HG03521 (cell line): Measurements from ENCODE around the gene TIGD4.

Source experiments
- ATAC-seq: cut with Tn5 transposase; IDR thresholded peaks from one replicate; pipeline ENCODE4 v1.9.1; 2021; ENCODE audit warnings: mild to moderate bottlenecking, moderate library complexity; ENCODE audit not compliant: unreplicated experiment

TIGD4 gene

DNA sequence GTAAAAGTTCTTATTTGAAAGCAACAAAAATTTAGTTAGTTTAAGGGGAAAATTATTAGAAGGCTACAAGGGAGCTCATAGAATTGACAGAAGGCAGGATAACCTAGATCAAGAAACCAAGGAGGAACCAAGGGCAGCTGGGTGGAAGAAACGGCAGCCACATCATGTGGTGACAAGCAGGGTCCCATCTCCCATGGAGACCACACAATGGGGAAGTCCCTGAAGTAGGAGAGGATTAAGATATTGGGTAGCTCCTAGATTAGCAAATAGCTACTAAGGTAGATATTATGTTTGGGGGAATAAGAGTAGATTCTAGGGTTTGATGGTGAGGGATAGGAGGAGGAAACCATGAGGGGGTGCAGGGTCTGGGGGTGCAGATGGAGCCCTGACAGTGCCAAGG is 51.7 kb downstream of the TIGD4 start:
- no peak for ATAC-seq

GRCh38 chr4:152724494-152724893 is 55.0 kb downstream of the TIGD4 start:
- ATAC-seq = no peak

GRCh38 chr4:152723236-152723635 is 56.3 kb downstream of the TIGD4 start:
- no peak for ATAC-seq

DNA sequence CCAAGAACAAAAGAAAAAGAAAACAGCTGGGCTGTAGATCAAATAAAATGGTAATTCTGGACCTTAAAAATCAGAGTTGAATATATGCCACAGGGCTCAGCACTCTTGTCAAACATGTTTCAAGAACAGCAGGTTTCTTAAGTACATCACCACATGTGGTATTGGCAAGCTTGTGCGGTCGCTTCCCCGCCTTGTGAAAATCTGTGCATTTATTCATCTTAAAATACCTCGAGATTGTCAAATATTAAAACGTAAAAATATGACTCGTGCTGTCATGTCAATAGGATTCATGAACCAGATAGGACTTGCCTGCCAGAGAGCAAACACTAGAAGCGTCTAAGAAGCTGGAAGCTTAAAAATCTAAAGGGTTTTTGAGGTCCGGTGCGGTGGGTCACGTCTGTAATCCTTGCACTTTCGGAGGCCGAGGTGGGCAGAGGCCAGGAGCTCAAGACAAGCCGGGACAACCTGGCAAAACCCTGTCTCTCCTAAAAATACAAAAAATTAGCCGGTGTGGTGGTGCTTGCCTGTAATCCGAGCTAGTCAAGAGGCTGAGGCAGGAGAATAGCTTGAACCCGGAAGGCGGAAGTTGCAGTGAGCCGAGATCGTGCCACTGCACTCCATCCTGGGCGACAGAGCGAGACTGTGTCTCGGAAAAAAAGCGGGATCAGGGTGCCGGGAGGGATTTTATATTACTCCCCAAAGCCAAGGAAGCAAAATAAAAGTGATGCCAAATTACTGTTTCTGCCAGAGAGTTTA is 59.6 kb downstream of the TIGD4 start:
- no peak for ATAC-seq
